Pancreas (tissue), 10 donors: ENCODE data around the gene ANK2. TPM values are rescaled to one million over a fixed set of nuclear protein-coding genes. Genes with fewer than 3 reads are reported as not detected.

Experiments
- ATAC-seq, 4 donors: fragments of 200-7000 bp; cut with Tn5 transposase; one replicate each; pipeline versions ENCODE4 v1.8.0 to v1.9.1; 2020; ENCODE audit warnings: mild to moderate bottlenecking in 4 of 4, moderate library complexity in 4 of 4
- DNase-seq, 6 donors: peaks; one replicate each; pipeline ENCODE4 v3.0.0-alpha.2; 2020
- FAIRE-seq: peaks from 2 replicates; lab custom pipeline; 2012; peaks lifted over from hg19 to GRCh38; lab: Jason Lieb, UNC
- H3K27ac ChIP-seq, 4 donors: fragments of 200-600 bp; sonication (generic); 1 replicate in 3 of 4; 2 replicates in 1 of 4; pipeline versions ENCODE4 v1.5.0 to v1.8.0; 2020
- H3K27me3 ChIP-seq, 4 donors: fragments of 200-600 bp; one replicate each; pipeline ENCODE4 v1.8.0; 2021
- H3K36me3 ChIP-seq, 3 donors: fragments of 200-600 bp; sonication (generic) in 1 of 3; one replicate each; pipeline versions ENCODE4 v1.5.0 to v1.8.0; 2020 to 2021
- H3K4me1 ChIP-seq, 3 donors: fragments of 200-600 bp; one replicate each; pipeline ENCODE4 v1.8.0; 2021
- H3K4me3 ChIP-seq, 4 donors: fragments of 200-600 bp; sonication (generic) in 2 of 4; one replicate each; pipeline versions ENCODE4 v1.5.0 to v1.8.0; 2020 to 2021
- H3K9me3 ChIP-seq, 4 donors: fragments of 200-600 bp; one replicate each; pipeline ENCODE4 v1.8.0; 2021
- CTCF ChIP-seq, 4 donors: fragments of 200-600 bp; sonication (generic) in 3 of 4; IDR thresholded peaks; one replicate each; pipeline versions ENCODE4 v1.5.0 to v1.8.0; 2021; ENCODE audit warnings: antibody characterized with exemption in 4 of 4
- WGBS, 2 donors: extraction: QIAGEN DNeasy Blood & Tissue Kit; methylation state at CpG; one replicate each; pipeline ENCODE4 v1.1.7; 2013; 5-methylcytosine and 5-hydroxymethylcytosine counted together
- intact Hi-C, 3 donors: fragments of 100-400 bp; cut with DNase I; formaldehyde crosslinking; loops; one replicate each; pipeline versions ENCODE4 v1.11.1 to v1.14.2; 2022
- polyA plus RNA-seq, 2 donors: library from polyadenylated mRNA; stranded (reverse); fragments of 200-250 nt; gene quantifications; one replicate each; pipeline ENCODE4 v1.2.3, GENCODE V29; 2013
- total RNA-seq, 6 donors: library from RNA; stranded (reverse); fragmentation: NEBNext Ultra II Directional in 4 of 6; extraction: Animal tissue kit (Norgen Biotek cat#: 25700) in 4 of 6; gene quantifications; one replicate each; pipeline versions ENCODE4 v1.2.1 to v1.2.4, GENCODE V29; 2021 to 2023
- donor health status: healthy with polysubstance abuse.
- donor health status: DM: no; HTN: no; CAD: no; lungs with moderate emphysema.
- donor health status: DM: no; HTN: no; CAD: no.
- donor health status: control.
- donor health status: control.
- donor health status: Bipolar disorder and iron deficiency.
- donor health status: DM: yes; HTN: yes; CAD: no.
- donor health status: DM: no; HTN: no; CAD: no.
- donor health status: DM: no; HTN: no; CAD: no.
- donor health status: DM: yes; HTN: yes; CAD: no.

Gene ANK2
- total and polyA plus RNA-seq, 8 donors: 1.0 to 4.2 (median 2.7) TPM

- DNase-seq (no peak), FAIRE-seq (no peak), ATAC-seq (peak in 1 of 4 donors; percentile 50)
- no peak for TF ChIP-seq CTCF (IDR thresholded peaks at IDR 0.05)
- Histone ChIP-seq H3K27ac (no peak overlapping the region), H3K27me3 (no peaks in the 10 kb centered on the region), H3K9me3 (no peaks in the 10 kb centered on the region), H3K4me1 (no peaks in the 10 kb centered on the region), H3K36me3 (no peaks in the 10 kb centered on the region), H3K4me3 (no peak overlapping the region)
- intact Hi-C loops: no loop called here
- WGBS, 2 donors: 57 to 65% methylated on average over 5 of the region's 5 CpGs
These were observed 198.9 kb downstream of the ANK2 start for GRCh38 chr4:113248320-113248719.

- DNase-seq (no peak), ATAC-seq (no peak), FAIRE-seq (no peak)
- no peaks in the 10 kb centered on the region for H3K4me1 ChIP-seq
- intact Hi-C loops: no loop called here
- TF ChIP-seq CTCF (IDR thresholded peaks at IDR 0.05): no peak
- H3K27ac ChIP-seq: no peak overlapping the region
- no peaks in the 10 kb centered on the region for H3K9me3 ChIP-seq
- H3K27me3 ChIP-seq: no peaks in the 10 kb centered on the region
- H3K36me3 ChIP-seq: no peaks in the 10 kb centered on the region
- no peak overlapping the region for H3K4me3 ChIP-seq
- 80 to 81% methylated on average over 6 of the region's 6 CpGs for WGBS, 2 donors
These were observed 206.2 kb downstream of the ANK2 start for GRCh38 chr4:113255628-113256027.

- no peaks in the 10 kb centered on the region for H3K27me3 ChIP-seq
- DNase-seq (no peak), FAIRE-seq (no peak), ATAC-seq (no peak)
- 66 to 78% methylated on average over 5 of the region's 5 CpGs for WGBS, 2 donors
- H3K27ac ChIP-seq: no peak overlapping the region
- no peaks in the 10 kb centered on the region for H3K36me3 ChIP-seq
- no peak overlapping the region for H3K4me3 ChIP-seq
- H3K4me1 ChIP-seq: no peaks in the 10 kb centered on the region
- no peaks in the 10 kb centered on the region for H3K9me3 ChIP-seq
- intact Hi-C loops: no loop called here
- no peak for TF ChIP-seq CTCF (IDR thresholded peaks at IDR 0.05)
These were observed 207.5 kb downstream of the ANK2 start for GRCh38 chr4:113256946-113257345.

- no peak for TF ChIP-seq CTCF (IDR thresholded peaks at IDR 0.05)
- ATAC-seq: no peak
- no peaks in the 10 kb centered on the region for H3K27me3 ChIP-seq
- no peak for FAIRE-seq
- no peaks in the 10 kb centered on the region for H3K4me1 ChIP-seq
- WGBS, 2 donors: 83 to 94% methylated on average over 4 of the region's 4 CpGs
- H3K4me3 ChIP-seq: no peak overlapping the region
- intact Hi-C loops: no loop called here
- H3K9me3 ChIP-seq: no peaks in the 10 kb centered on the region
- H3K36me3 ChIP-seq: no peaks in the 10 kb centered on the region
- no peak overlapping the region for H3K27ac ChIP-seq
- no peak for DNase-seq
These were observed 211.2 kb downstream of the ANK2 start for GRCh38 chr4:113260688-113261087.

GRCh38 chr4:113263274-113263673 lies 213.8 kb downstream of the ANK2 start:
- Histone ChIP-seq H3K4me3 (no peak overlapping the region), H3K9me3 (no peaks in the 10 kb centered on the region), H3K27ac (no peak overlapping the region), H3K4me1 (no peaks in the 10 kb centered on the region), H3K36me3 (no peaks in the 10 kb centered on the region), H3K27me3 (no peaks in the 10 kb centered on the region)
- ATAC-seq: no peak
- no peak for FAIRE-seq
- no peak for DNase-seq
- 27 to 33% methylated on average over 1 of the region's 1 CpG for WGBS, 2 donors
- intact Hi-C loops: no loop called here
- TF ChIP-seq CTCF (IDR thresholded peaks at IDR 0.05): no peak
